Measurements from ENCODE around the gene SKI. TPM values are rescaled to one million over a fixed set of nuclear protein-coding genes. Genes with fewer than 3 reads are reported as not detected.
A peak's percentile ranks its signal among the peaks of the same experiment; 100 is the strongest.

SKI gene
- total RNA-seq, 1 experiment from 2014 or later: 89.5 TPM

DNA sequence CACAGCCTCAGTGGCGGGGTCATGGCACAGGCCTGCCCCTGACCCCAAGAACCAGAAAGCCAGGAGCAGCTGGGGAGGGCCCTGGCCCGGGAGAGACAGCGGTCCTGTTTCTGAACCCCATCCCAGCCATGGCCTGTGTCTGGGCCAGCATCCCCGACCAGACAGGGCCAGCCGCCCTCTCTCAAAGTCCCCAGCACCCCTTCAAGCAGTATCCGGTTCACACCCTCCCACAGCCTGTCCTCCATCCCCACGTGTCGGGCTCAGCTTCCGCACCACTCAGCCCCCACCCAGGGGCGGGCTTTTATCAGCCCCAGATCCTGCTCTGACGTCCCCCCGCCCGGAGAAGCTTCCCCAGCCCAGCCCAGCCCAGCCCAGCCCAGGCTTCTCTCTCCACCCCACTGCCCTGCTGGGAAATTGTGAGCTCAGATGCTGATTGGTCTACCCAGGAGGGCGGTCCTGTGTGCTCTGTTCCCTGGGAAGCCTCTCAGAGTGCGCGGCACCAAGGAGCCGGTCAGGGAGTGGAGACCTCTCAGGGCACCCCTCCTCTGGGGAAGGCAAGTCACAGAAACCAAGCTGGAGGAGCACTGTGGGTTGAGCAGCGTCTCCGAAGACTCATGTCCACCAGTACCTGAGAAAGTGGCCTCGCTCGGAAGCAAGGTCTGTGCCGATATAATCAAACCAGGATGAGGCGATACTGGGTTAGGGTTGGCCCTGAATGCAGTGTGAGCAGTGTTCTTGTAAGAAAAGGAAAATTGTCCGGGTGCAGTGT is 28.9 kb upstream of the SKI start:
- no peak overlapping the region for H4K5ac ChIP-seq (ENCODE audit: insufficient read length, low read depth, low read length)
- Mint-ChIP-seq H3K27me3 (ENCODE audit: low read depth) (no peaks in the 10 kb centered on the region; the same call in 1 of the 2 replicates), H3K27ac (peak overlapping the region; percentile 70 to 95 (median 93); a peak in 4 of 7 replicates), H3K4me1 (peaks cover 6 to 18% of the 10 kb centered on the region in 2 experiments), H3K36me3 (ENCODE audit: insufficient read depth in 1 of 3, low read depth in 3 of 3) (no peaks in the 10 kb centered on the region), H3K4me3 (peak overlapping the region; percentile 68 to 78), H3K9me3 (no peaks in the 10 kb centered on the region)
- H3K4me2 ChIP-seq (ENCODE audit: insufficient read depth, insufficient read length, low read length): peak overlapping the region; percentile 55
- no peak overlapping the region for H3K18ac ChIP-seq (ENCODE audit: insufficient read length, low read depth, low read length)
- H3K79me1 ChIP-seq (ENCODE audit: insufficient read depth, low read depth, low read length, poor library complexity, severe bottlenecking): no peaks in the 10 kb centered on the region
- WGBS (ENCODE audit: extremely low coverage, insufficient read length, low lambda C conversion rate): no CpG with 5 or more reads among the region's 24 CpGs
- peak overlapping the region; percentile 20 for H3K9ac ChIP-seq (ENCODE audit: extremely low read depth, insufficient read length, low read length)
- no peak overlapping the region for H2AK5ac ChIP-seq (ENCODE audit: insufficient read length, low read length)
- H3K23ac ChIP-seq (ENCODE audit: insufficient read length, low read depth, low read length): no peak overlapping the region
- no peak overlapping the region for H2AFZ ChIP-seq (ENCODE audit: low read length)
- peak; percentile 20; the same call in 2 of the 3 replicates for TF ChIP-seq CTCF (conservative IDR thresholded peaks at IDR 0.05)
- H3K9me3 ChIP-seq (ENCODE audit: control insufficient read depth, low read depth, low read length): no peaks in the 10 kb centered on the region
- H2BK12ac ChIP-seq (ENCODE audit: insufficient read length, low read depth, low read length): no peak overlapping the region
- no peak overlapping the region for H3K4ac ChIP-seq (ENCODE audit: low read depth, low read length)
- no peak overlapping the region for H3K56ac ChIP-seq (ENCODE audit: insufficient read length, low read depth, low read length)
- H3K27me3 ChIP-seq (ENCODE audit: insufficient read depth, low read length): no peaks in the 10 kb centered on the region
- H2BK5ac ChIP-seq (ENCODE audit: insufficient read length, low read length): no peak overlapping the region
- H2BK120ac ChIP-seq (ENCODE audit: low read depth, low read length, poor library complexity, severe bottlenecking): no peak overlapping the region
- peak; percentile 89 for DNase-seq
- H3K14ac ChIP-seq (ENCODE audit: insufficient read depth, low read length): no peak overlapping the region
- H3T11ph ChIP-seq (ENCODE audit: low read length): no peak overlapping the region
- H4K91ac ChIP-seq (ENCODE audit: insufficient read length, low read depth, low read length): no peak overlapping the region
- H4K20me1 ChIP-seq (ENCODE audit: control insufficient read depth, insufficient read depth, insufficient read length): no peaks in the 10 kb centered on the region
- H2BK20ac ChIP-seq (ENCODE audit: low read depth, low read length, poor library complexity, severe bottlenecking): no peak overlapping the region
- no peaks in the 10 kb centered on the region for H3K4me1 ChIP-seq (ENCODE audit: insufficient read depth, low read length)
- H2BK15ac ChIP-seq (ENCODE audit: low read depth, low read length): no peak overlapping the region
- peaks cover 3% of the 10 kb centered on the region for H3K23me2 ChIP-seq (ENCODE audit: insufficient read length, low read depth, low read length, poor library complexity, severe bottlenecking)
- H3K79me2 ChIP-seq (ENCODE audit: insufficient read depth, low read length): no peaks in the 10 kb centered on the region
- no peak overlapping the region for H4K8ac ChIP-seq (replicated peaks; ENCODE audit: insufficient read length, low read depth, low read length)
- H3K27ac ChIP-seq (ENCODE audit: insufficient read length, low read depth, low read length): no peak overlapping the region
